IMR-90 (cell line): ENCODE results near the gene CAND2. TPM values are rescaled to one million over a fixed set of nuclear protein-coding genes. Genes with fewer than 3 reads are reported as not detected.

Source experiments
- ATAC-seq: fragments of 200-7000 bp; cut with Tn5 transposase; 2 replicates; pipeline ENCODE4 v1.9.1; 2020; ENCODE audit warnings: low read depth, mild to moderate bottlenecking, moderate library complexity
- BruUV-seq: library from RNA; stranded (reverse); fragments of 400-500 nt; replicated peaks from 2 replicates; lab custom pipeline; 2021; lab: Mats Ljungman, UMichigan
- CTCF ChIA-PET: fragments of 300-600 bp; formaldehyde crosslinking; extraction: SDS; loops from one replicate; lab custom pipeline; 2021; ENCODE audit warnings: antibody characterized with exemption; lab: Yijun Ruan, JAX
- POLR2A ChIA-PET: fragments of 300-600 bp; sonication (Branson Sonifier 250); formaldehyde crosslinking; loops from one replicate; lab custom pipeline; 2022; ENCODE audit warnings: antibody characterized with exemption; ENCODE audit not compliant: unreplicated experiment; lab: Charles Lee
- DNase-seq: peaks from one replicate; pipeline ENCODE4 v3.0.0; 2013
- H2AFZ ChIP-seq: replicated peaks from 2 replicates; pipeline ENCODE3; 2013; ENCODE audit warnings: low read length, mild to moderate bottlenecking; ENCODE audit not compliant: poor library complexity
- H2AK5ac ChIP-seq: 2 replicates; pipeline ENCODE4 v1.6.1; 2013; ENCODE audit warnings: low read depth, low read length, inconsistent platforms
- H2AK9ac ChIP-seq: replicated peaks from 2 replicates; pipeline ENCODE3; 2013; ENCODE audit warnings: mild to moderate bottlenecking, low read depth, low read length, moderate library complexity; ENCODE audit not compliant: poor library complexity
- H2BK120ac ChIP-seq: 2 replicates; pipeline ENCODE4 v1.6.1; 2013; ENCODE audit warnings: low read depth, low read length, inconsistent platforms
- H2BK15ac ChIP-seq: 3 replicates; pipeline ENCODE4 v1.6.1; 2013; ENCODE audit warnings: low read depth, low read length, inconsistent platforms
- H2BK20ac ChIP-seq: 2 replicates; pipeline ENCODE4 v1.6.1; 2013; ENCODE audit warnings: low read depth, mild to moderate bottlenecking, inconsistent platforms, low read length, moderate library complexity
- H2BK5ac ChIP-seq: 2 replicates; pipeline ENCODE4 v1.6.1; 2013; ENCODE audit warnings: mild to moderate bottlenecking, low read depth, low read length, inconsistent platforms; ENCODE audit not compliant: poor library complexity, severe bottlenecking
- H3K14ac ChIP-seq: replicated peaks from 2 replicates; pipeline ENCODE4 v1.6.1; 2013; ENCODE audit warnings: low read depth, low read length, inconsistent platforms
- H3K18ac ChIP-seq: 2 replicates; pipeline ENCODE4 v1.6.1; 2013; ENCODE audit warnings: low read depth, low read length, control low read depth
- H3K23ac ChIP-seq: 2 replicates; pipeline ENCODE4 v1.6.1; 2013; ENCODE audit warnings: low read depth, low read length, inconsistent platforms
- H3K27ac ChIP-seq: 2 replicates; pipeline ENCODE4 v1.5.1; 2013; ENCODE audit warnings: mild to moderate bottlenecking, control low read depth, low read length; ENCODE audit not compliant: insufficient read depth
- H3K27me3 ChIP-seq: 2 replicates; pipeline ENCODE4 v1.6.1; 2013; ENCODE audit warnings: low read length; ENCODE audit not compliant: control insufficient read depth, insufficient read depth
- H3K36me3 ChIP-seq: 2 replicates; pipeline ENCODE4 v1.6.1; 2013; ENCODE audit warnings: low read length, mixed read lengths; ENCODE audit not compliant: control insufficient read depth, insufficient read depth
- H3K4ac ChIP-seq: 2 replicates; pipeline ENCODE4 v1.6.1; 2013; ENCODE audit warnings: low read depth, low read length, inconsistent platforms
- H3K4me1 ChIP-seq: 2 replicates; pipeline ENCODE4 v1.6.1; 2013; ENCODE audit warnings: low read length, mixed read lengths; ENCODE audit not compliant: control insufficient read depth, insufficient read depth
- H3K4me2 ChIP-seq: 2 replicates; pipeline ENCODE4 v1.6.1; 2013; ENCODE audit warnings: low read depth, mild to moderate bottlenecking, control low read depth, low read length, moderate library complexity
- H3K4me3 ChIP-seq: 2 replicates; pipeline ENCODE4 v1.5.1; 2013; ENCODE audit warnings: low read depth, mild to moderate bottlenecking, control low read depth, low read length, moderate library complexity; ENCODE audit not compliant: insufficient read depth
- H3K56ac ChIP-seq: 2 replicates; pipeline ENCODE4 v1.6.1; 2013; ENCODE audit warnings: low read length, inconsistent platforms; ENCODE audit not compliant: insufficient read depth; ENCODE audit errors: extremely low read depth
- H3K79me1 ChIP-seq, 2 experiments: 2 replicates each; pipeline ENCODE4 v1.6.1; 2013; ENCODE audit warnings: low read length in 2 of 2, inconsistent platforms in 1 of 2, low read depth in 1 of 2
- H3K9ac ChIP-seq: 2 replicates; pipeline ENCODE4 v1.6.1; 2013; ENCODE audit warnings: low read depth, low read length, control low read depth
- H3K9me1 ChIP-seq: 2 replicates; pipeline ENCODE4 v1.6.1; 2013; ENCODE audit warnings: low read length, inconsistent platforms; ENCODE audit not compliant: insufficient read depth
- H3K9me3 ChIP-seq: 2 replicates; pipeline ENCODE4 v1.6.1; 2013; ENCODE audit warnings: low read length; ENCODE audit not compliant: control insufficient read depth, insufficient read depth
- H4K20me1 ChIP-seq: 2 replicates; pipeline ENCODE4 v1.6.1; 2013; ENCODE audit warnings: low read length, inconsistent platforms; ENCODE audit not compliant: insufficient read depth
- H4K5ac ChIP-seq: 2 replicates; pipeline ENCODE4 v1.6.1; 2013; ENCODE audit warnings: mild to moderate bottlenecking, low read depth, low read length, control low read depth
- H4K8ac ChIP-seq, 2 experiments: 2 replicates each; pipeline ENCODE4 v1.6.1; 2013; ENCODE audit warnings: low read depth in 2 of 2, low read length in 2 of 2, control low read depth in 1 of 2, inconsistent platforms in 1 of 2
- H4K91ac ChIP-seq: 2 replicates; pipeline ENCODE4 v1.6.1; 2013; ENCODE audit warnings: low read depth, low read length, inconsistent platforms; ENCODE audit not compliant: insufficient read depth
- CEBPB ChIP-seq: IDR thresholded peaks from 2 replicates; pipeline ENCODE4 v1.6.1; 2012; ENCODE audit warnings: low read depth, low read length, improper control_type of control experiment
- POLR2A ChIP-seq: IDR thresholded peaks from 2 replicates; pipeline ENCODE4 v1.6.1; 2012; ENCODE audit warnings: mild to moderate bottlenecking, low read depth, low read length
- RAD21 ChIP-seq: IDR thresholded peaks from 2 replicates; pipeline ENCODE4 v1.6.1; 2012; ENCODE audit warnings: low read length, improper control_type of control experiment
- WGBS, 2 experiments: methylation state at CpG; one replicate each; pipeline versions ENCODE4 v1.1.5 to v1.1.7; 2013; ENCODE audit warnings: missing lambda C conversion rate in 2 of 2; ENCODE audit not compliant: insufficient read length in 1 of 2; ENCODE audit errors: extremely low coverage in 2 of 2; 5-methylcytosine and 5-hydroxymethylcytosine counted together
- dilution Hi-C: fragments of 300-500 bp; cut with HindIII; formaldehyde crosslinking; loops from one replicate; pipeline ENCODE4 v1.14.3; 2018; ENCODE audit warnings: low sequenced_read_pairs; ENCODE audit not compliant: unreplicated experiment
- in situ Hi-C: fragments of 300-500 bp; cut with MboI; formaldehyde crosslinking; loops from 3 replicates; pipeline ENCODE4 v1.14.3; 2019; ENCODE audit warnings: low sequenced_read_pairs, inconsistent platforms, mixed read lengths
- intact Hi-C: fragments of 100-400 bp; cut with micrococcal nuclease; formaldehyde crosslinking; loops from 2 replicates; pipeline ENCODE4 v1.10.0; 2022
- polyA plus RNA-seq, 3 experiments: library from polyadenylated mRNA; depleted of rRNA; stranded (reverse); fragments of >200 nt; gene quantifications; 2 replicates each; pipeline ENCODE4 v1.2.3, GENCODE V29; 2012; ENCODE audit warnings: low replicate concordance in 1 of 3
- total RNA-seq: library from RNA; depleted of rRNA; stranded (reverse); fragments of >200 nt; gene quantifications from 2 replicates; pipeline ENCODE4 v1.2.3, GENCODE V29; 2012
- TF ChIP-seq, protein P1 (sequence below): conservative IDR thresholded peaks from 2 replicates; pipeline ENCODE4 v1.5.1; 2012; ENCODE audit warnings: mild to moderate bottlenecking, low read depth, low read length, improper control_type of control experiment

Gene CAND2
- total and polyA plus RNA-seq, 2 of the 4 experiments (the other 2 are of a cell fraction), result 2.9 to 4.9 TPM

DNA sequence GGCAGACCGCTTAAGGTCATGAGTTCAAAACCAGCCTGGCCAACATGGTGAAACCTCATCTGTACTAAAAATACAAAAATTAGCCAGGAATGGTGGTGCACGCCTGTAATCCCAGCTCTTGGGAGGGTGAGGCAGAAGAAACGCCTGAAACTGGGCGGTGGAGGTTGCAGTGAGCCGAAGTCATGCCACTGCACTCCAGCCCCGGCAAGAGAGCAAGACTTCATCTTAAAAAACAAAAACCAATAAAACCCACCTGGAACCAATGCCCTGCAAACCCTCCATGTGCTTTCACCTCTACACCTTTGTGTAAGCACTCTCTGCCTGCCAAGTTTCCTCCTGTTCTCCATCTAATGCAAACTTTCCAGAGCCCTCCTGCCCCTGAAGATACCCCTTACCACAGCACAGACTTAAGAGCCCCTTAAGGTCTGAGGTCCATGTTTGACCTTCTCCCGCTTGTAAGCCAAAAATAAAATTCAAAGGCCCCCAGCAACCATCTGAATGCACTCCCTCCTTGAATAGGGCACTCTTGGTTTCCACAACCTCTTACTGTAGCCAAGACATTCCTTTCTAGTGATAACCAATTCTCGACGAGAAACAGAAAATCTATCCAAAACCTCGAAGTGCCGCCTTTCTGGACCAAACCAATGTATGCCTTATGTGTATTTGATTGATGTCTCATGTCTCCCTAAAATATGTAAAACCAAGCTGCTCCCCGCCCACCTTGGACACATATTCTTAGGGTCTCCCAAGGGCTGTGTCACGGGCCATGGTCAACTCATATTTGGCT is 41.9 kb downstream of the CAND2 start:
- Histone ChIP-seq H4K20me1 (peaks cover 78% of the 10 kb centered on the region), H3K27ac (peak overlapping the region; percentile 35; the same call in 1 of the 2 replicates), H2BK5ac (no peak overlapping the region), H2BK15ac (no peak overlapping the region), H3K4me3 (no peak overlapping the region), H3K14ac (no peak overlapping the region), H2BK120ac (no peak overlapping the region), H3K36me3 (peaks cover 60% of the 10 kb centered on the region), H2AK5ac (no peak overlapping the region), H3K9me3 (no peaks in the 10 kb centered on the region), H3K9me1 (peaks cover 18% of the 10 kb centered on the region), H2AK9ac (no peak overlapping the region), H2BK20ac (no peak overlapping the region), H3K79me1 (peaks cover 30 to 60% of the 10 kb centered on the region in 2 experiments), H4K5ac (no peak overlapping the region), H3K4me1 (peaks cover 13% of the 10 kb centered on the region), H3K4me2 (no peak overlapping the region; the same call in 1 of the 2 replicates), H4K91ac (no peak overlapping the region), H4K8ac (no peak overlapping the region), H3K18ac (no peak overlapping the region), H3K4ac (no peak overlapping the region), H3K27me3 (no peaks in the 10 kb centered on the region), H3K23ac (no peak overlapping the region), H3K9ac (0 out of 2 replicates have a peak overlapping the region, but pooled peaks have one; percentile 10), H2AFZ (no peak overlapping the region), H3K56ac (no peak overlapping the region; the same call in 1 of the 2 replicates)
- 100% methylated on average over 1 of the region's 13 CpGs; no CpG with 5 or more reads in 1 of the 2 experiments for WGBS, 2 experiments
- ATAC-seq (no peak), DNase-seq (peak; percentile 29)
- POLR2A ChIA-PET, result interaction anchor here (0.6 kb wide), 1 partner anchor 600 kb away, joined by 7 read pairs; no protein-coding TSS in a partner anchor
- intact Hi-C loops, result no loop called here
- no TSS peak for BruUV-seq
- dilution Hi-C loops, result no loop called here
- TF ChIP-seq, protein P1, sequence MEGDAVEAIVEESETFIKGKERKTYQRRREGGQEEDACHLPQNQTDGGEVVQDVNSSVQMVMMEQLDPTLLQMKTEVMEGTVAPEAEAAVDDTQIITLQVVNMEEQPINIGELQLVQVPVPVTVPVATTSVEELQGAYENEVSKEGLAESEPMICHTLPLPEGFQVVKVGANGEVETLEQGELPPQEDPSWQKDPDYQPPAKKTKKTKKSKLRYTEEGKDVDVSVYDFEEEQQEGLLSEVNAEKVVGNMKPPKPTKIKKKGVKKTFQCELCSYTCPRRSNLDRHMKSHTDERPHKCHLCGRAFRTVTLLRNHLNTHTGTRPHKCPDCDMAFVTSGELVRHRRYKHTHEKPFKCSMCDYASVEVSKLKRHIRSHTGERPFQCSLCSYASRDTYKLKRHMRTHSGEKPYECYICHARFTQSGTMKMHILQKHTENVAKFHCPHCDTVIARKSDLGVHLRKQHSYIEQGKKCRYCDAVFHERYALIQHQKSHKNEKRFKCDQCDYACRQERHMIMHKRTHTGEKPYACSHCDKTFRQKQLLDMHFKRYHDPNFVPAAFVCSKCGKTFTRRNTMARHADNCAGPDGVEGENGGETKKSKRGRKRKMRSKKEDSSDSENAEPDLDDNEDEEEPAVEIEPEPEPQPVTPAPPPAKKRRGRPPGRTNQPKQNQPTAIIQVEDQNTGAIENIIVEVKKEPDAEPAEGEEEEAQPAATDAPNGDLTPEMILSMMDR, result no peak
- no peak for TF ChIP-seq CEBPB
- TF ChIP-seq POLR2A, result no peak
- no peak for TF ChIP-seq RAD21
- in situ Hi-C loops, result no loop called here
- CTCF ChIA-PET, result no interaction called here
